ENCODE results near the gene CD3D.
"Not testable (repeated sequence)": the region's sequence is repeated elsewhere in the genome, so short reads cannot be mapped to it uniquely, and the experiment has no call there.

Gene CD3D

GRCh38 chr11:118338637-118339061, 3.9 kb downstream of the CD3D start:
- no peak for DNase-seq

DNA sequence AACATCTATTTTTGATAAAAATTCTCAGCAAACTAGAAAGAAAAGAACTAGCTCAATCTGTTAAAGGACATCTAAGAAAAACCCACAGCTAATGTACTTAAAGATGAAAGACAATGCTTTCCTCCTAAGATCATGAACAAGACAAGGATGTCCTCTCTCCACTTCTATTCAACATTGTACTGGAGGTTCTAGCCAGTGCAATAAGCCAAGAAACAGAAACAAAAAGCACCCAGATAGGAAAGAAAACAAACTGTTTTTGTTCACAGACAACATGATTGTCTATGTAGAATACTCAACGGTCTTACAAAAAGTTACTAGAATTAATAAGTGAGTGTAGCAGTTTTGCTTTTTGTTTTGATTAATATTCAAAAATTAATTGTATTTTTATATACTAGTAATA, 7.8 kb downstream of the CD3D start:
- DNase-seq: no peak

DNA sequence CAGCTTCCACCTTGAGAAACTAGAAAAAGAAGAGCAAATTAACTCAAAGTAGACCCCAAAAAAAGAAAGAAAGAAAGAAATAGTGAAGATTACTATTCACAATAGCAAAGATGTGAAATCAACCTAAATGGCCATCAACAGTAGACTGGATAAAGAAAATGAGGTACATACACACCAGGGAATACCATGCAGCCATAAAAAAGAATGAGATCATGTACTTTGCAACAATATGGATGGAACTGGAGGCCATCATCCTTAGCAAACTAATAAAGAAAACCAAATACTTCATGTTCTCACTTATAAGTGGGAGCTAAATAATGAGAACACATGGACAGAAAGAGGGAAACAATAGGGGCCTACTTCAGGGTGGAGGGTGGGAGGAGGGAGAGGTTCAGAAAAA, 13.8 kb downstream of the CD3D start:
- no peak for DNase-seq

- no peak for DNase-seq
Observed at GRCh38 chr11:118325283-118325682, 17.2 kb downstream of the CD3D start.

DNA sequence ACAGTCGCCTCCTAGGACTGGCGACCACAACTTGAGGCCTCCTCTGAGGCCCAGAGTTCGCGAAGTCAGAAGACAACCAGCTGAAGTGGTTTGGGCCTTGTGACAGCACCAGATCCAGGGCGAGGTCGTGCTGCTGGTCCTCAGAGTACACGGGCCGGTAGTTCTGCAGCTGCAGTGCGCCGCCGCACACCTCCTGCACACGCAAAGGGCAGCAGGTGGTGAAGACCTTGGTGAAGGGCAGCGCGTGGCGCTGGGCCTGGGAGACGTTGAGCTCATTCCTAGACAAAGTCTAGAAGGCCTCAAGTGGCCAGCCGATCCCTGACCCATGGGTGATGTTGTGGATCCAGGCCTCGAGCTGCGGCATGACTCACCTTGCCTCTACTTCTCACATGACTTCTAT, 19.8 kb downstream of the CD3D start:
- no peak for DNase-seq

GRCh38 chr11:118321386-118322082, 21.0 kb downstream of the CD3D start:
- no peak for DNase-seq

DNA sequence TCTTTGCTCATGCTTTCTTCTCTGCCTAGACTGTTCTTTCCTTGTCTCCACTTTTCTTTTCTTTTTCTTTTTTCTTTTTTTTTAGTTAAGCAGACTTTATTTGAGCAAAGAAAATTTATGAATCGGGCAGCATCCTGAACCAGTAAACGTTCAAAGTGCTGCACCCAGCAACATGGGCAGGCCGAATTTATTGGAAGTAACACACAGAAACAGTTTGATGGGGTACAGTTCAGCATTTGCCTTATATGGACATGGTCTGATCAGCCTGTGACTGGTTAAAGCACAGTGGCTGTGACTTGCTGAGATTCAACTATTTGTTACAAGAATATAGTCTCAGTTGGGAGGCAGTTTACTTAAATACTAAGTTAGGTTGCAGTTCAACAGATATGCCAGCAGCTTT, 22.0 kb downstream of the CD3D start:
- DNase-seq: no peak

GRCh38 chr11:118319337-118319707, 23.2 kb downstream of the CD3D start:
- no peak for DNase-seq

GRCh38 chr11:118318581-118319336, 23.7 kb downstream of the CD3D start:
- no peak for DNase-seq

DNA sequence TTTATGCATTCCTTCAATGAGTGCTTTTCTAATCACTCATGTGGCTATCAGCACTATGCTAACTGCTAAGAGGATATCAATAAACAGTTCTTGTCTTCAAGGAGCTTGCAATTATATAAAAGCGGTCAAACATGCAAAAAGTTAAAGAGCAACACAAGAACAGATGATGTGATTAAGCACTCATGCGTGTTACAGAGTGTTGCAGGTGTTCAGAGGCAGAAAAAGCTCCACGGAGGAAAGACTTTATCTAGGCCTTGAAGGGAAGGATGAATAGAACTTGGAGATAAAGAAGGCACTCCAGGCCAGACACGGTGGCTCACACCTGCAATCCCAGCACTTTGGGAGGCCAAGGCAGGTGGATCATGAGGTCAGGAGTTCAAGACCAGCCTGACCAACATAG, 24.4 kb downstream of the CD3D start:
- no peak for DNase-seq

DNA sequence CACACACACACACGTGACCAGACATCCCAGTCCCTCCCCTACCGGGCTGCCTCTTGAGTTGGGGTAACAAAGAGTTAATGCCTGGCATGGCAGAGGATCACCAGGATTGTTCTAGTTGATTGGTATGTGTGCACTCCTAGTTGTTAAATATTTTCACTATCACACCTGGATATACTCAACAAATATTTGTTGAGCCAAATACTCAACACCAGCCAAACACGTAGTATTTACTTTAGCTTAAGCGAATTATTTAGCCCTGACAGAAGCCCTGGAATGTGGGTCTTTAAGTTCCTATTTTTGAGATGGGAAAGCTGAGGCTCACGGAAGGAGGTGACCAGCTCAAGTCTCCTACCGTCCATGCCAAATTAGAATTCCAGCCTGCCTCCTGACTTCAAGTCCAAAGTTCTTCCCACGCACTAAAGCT, 27.5 kb downstream of the CD3D start:
- DNase-seq: no peak

DNA sequence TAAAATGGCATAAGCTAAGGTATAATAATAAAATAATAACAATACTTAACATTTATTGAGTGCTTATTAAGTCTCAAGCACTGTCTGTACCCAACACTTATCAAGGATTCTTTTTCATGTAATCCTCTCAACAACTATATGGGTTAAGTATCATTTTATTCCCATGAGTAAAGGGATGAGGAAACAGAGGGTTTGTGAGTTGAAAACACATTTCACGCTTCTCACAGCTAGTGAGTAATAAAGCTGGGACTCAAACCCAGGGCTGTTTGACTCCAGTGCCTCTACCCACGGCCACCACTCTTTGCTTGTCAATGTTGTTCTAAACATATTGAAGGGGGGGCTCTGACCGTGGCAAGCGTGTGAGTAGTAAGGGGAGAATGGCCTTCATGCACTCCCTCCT, 29.3 kb downstream of the CD3D start:
- no peak for DNase-seq

GRCh38 chr11:118312328-118312727, 30.2 kb downstream of the CD3D start:
- no peak for DNase-seq

DNA sequence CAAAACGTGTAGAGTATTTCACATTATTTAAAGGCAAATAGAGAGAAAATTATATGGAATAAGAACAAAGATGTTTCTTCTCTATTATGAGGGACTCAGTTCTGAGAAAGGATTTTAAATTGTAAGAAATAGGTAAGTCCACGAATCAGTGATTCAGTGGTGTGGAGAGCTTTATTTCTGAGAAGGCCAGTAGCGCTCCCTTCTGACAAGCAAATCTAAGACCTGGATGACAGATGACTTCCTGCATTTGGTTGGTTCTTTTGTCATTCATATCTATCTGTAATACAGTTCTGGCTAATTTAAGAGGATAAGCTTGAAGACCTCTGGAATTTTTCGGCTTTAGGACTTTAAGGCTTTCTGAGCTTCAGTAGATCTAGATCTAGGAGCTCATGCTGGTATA, 31.0 kb downstream of the CD3D start:
- DNase-seq: no peak

DNA sequence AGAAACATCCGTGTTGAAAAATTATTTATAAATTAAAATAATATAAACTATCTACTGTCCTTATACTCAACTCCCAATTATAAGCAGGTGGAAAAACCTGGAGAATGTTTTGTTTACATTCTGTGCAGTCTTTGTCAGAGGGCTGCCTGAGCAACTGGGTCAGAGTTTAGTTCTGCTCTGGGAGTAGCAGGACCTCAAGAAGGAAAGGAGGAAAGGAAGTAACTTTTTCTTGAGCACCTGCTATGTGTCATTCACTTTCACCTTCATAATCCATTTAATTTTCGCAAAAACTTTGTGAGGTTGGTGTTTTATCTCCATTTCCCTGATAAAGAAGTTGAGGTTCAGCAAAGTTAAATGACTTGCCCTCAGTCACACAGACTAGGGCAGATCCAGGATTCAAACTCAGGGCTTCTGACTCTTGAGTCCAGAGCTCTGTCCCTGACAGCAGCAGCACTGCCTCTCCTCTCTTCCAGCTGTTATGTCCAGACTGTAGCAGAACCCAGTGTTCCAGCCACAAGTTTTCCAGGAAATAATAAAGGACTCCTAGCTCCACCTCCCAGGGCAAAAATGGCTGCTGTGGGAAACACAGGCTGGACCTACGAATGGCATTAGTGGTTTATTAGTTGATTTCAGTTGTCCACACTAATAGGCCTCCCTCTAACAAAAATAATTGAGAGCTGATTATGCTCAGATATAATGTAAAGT, 31.6 kb downstream of the CD3D start:
- no peak for DNase-seq

DNA sequence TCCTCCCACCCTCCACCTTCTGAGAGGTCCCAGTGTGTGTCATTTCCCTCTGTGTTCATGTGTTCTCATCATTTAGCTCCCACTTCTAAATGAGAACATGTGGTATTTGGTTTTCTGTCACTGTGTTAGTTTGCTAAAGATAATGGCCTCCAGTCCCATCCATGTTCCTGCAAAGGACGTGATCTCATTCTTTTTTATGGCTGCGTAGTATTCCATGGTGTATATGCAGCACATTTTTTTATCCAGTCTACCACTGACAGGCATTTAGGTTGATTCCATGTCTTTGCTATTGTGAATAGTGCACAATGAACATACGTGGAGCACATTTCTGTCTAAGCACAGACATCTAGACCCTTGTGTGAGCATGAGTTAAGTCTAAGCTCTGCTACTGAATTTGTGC, 32.2 kb downstream of the CD3D start:
- DNase-seq: no peak

DNA sequence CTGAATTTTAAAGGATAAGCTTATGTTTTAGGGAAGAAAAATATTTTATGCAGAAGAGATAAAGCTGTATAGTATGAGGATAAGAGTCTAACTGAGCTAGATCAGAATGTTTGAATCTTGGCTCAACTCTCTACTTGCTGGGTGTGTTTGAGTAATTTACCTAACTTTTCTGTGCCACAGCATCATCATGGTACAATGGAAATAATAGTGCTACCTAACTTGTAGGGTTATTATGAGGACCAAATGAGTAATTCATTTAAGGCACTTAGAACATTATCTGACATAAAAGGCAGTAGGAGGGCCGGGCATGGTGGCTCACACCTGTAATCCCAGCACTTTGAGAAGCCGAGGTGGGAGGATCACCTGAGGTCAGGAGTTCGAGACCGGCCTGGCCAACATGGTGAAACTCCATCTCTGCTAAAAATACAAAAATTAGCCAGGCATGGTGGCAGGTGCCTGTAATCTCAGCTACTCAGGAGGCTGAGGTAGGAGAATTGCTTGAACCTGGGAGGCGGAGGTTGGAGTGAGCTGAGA, 33.4 kb downstream of the CD3D start:
- not testable (repeated sequence) for DNase-seq

DNA sequence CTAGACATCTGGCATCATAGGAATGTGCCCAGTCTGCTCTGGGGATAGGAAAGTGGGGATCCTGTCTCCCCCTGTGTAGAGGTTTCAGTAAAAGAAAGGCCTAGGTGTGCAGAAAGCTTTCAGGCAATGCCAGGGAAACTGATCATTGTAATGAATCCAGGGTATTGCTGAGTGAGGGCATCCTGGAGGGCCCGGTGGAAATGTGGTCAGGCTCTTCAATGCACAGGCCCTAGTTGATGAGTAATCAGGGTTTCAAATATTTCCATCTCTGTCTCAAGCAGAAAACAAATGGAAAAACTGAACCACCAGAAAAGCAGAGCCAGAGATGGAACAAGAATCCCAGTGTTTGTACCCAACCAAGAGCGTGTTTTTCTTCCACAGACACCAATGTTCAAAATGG, 35.9 kb downstream of the CD3D start:
- no peak for DNase-seq

DNA sequence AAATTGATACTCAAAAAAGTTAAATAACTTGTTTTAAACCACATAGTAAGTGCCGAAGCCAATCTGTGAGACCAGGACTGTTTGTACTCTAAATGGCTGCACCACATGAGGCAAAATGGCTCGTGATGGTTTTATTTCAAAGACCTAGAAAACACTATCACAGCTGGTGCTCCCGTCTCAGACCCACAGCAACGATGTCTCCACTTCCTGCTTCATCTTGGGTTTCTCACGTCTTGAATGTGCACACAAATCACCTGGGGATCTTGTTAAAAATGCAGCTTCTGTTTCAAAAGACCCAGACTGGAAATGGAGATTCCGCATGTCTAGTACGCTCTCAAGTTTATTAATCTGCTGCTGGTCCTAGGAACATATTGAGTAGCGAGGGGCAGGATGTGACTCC, 36.8 kb downstream of the CD3D start:
- no peak for DNase-seq

- no peak for DNase-seq
Observed at GRCh38 chr11:118304568-118305248, 37.8 kb downstream of the CD3D start, which contains the start of gene CD3E. CD3E (plus strand) TSS chr11:118304730; CDS start chr11:118304953, 223 bp downstream.

DNA sequence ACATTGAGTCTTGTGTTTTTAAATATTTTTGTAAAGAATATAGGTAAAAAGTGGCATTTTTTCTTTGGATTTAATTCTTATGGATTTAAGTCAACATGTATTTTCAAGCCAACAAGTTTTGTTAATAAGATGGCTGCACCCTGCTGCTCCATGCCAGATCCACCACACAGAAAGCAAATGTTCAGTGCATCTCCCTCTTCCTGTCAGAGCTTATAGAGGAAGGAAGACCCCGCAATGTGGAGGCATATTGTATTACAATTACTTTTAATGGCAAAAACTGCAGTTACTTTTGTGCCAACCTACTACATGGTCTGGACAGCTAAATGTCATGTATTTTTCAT, 38.3 kb downstream of the CD3D start:
- DNase-seq: no peak

DNA sequence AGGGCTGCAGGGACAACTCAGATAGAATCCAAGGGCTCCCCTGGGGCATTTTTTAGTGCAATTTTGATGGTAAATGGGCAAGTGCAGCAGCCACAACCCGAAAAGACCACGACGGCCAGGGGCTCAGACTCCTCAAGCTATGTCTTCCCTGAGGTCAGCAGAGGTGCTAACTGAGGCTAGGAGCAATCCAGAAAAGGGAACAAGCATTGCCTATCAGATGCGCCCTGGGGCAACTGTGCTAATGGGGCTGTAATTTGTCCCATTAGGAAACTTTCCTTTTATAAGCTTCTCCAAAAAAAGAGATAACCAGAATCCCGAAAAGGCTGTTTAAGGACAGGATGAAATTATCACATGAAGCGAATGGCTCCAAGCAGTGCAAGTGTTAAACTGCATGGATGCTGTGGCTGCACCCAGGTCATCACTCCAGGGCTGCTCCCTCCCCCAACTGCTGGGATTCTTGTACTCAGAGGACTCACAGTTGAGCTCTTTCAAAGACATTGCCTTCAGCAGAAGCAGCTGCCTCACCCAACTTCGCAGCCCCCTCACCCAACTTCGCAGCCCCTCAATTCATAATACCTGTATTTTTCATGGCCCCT, 40.8 kb downstream of the CD3D start:
- no peak for DNase-seq
